Measurements from ENCODE around the gene VSIG8. TPM values are rescaled to one million over a fixed set of nuclear protein-coding genes. Genes with fewer than 3 reads are reported as not detected.

VSIG8 gene
- total RNA-seq, 6 donors from 2014 or later, result 0.34 TPM; not detected in 5

DNA sequence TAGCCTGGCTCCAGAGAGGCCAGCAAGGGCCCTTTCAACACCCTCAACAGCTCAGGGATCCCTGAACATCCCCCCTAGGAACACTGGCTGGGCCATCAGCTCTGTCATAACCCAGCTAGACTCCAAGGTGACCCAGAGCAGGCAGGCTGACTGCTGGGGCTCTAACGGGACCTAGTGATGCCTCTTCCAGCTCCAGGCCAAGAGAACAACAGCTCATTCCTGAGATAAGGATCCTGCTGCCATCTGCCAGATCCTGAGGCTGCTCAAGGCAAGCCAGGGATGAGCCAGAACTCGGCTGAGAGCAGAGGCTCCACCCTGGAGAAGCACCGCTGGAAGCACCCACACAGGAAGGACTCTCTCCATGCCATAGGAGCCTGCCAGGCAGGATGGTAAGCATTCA lies 2.0 kb downstream of the VSIG8 start:
- Histone ChIP-seq H3K27me3 (no peaks in the 10 kb centered on the region), H3K9me3 (no peaks in the 10 kb centered on the region), H3K4me3 (no peak overlapping the region), H3K27ac (no peak overlapping the region), H3K4me1 (peaks cover 0 to 4% (median 2%) of the 10 kb centered on the region in 4 donors), H3K36me3 (peaks cover 0 to 3% (median 0%) of the 10 kb centered on the region in 4 donors)
- no peak for DNase-seq
- peak in 1 of 2 donors; percentile 27 for ATAC-seq (ENCODE audit: low FRiP score in 2 of 2)
- 66% methylated on average over 2 to 3 of the region's 3 CpGs for WGBS, 2 donors
- no peak for TF ChIP-seq POLR2A (IDR thresholded peaks at IDR 0.05)
- no peak for TF ChIP-seq POLR2AphosphoS5 (IDR thresholded peaks at IDR 0.05)
- no peak for TF ChIP-seq EP300 (IDR thresholded peaks at IDR 0.05)
- TF ChIP-seq, protein P1, sequence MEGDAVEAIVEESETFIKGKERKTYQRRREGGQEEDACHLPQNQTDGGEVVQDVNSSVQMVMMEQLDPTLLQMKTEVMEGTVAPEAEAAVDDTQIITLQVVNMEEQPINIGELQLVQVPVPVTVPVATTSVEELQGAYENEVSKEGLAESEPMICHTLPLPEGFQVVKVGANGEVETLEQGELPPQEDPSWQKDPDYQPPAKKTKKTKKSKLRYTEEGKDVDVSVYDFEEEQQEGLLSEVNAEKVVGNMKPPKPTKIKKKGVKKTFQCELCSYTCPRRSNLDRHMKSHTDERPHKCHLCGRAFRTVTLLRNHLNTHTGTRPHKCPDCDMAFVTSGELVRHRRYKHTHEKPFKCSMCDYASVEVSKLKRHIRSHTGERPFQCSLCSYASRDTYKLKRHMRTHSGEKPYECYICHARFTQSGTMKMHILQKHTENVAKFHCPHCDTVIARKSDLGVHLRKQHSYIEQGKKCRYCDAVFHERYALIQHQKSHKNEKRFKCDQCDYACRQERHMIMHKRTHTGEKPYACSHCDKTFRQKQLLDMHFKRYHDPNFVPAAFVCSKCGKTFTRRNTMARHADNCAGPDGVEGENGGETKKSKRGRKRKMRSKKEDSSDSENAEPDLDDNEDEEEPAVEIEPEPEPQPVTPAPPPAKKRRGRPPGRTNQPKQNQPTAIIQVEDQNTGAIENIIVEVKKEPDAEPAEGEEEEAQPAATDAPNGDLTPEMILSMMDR (IDR thresholded peaks at IDR 0.05), result no peak

- Histone ChIP-seq H3K4me3 (no peak overlapping the region), H3K27me3 (no peaks in the 10 kb centered on the region), H3K27ac (no peak overlapping the region), H3K36me3 (peaks cover 0 to 3% (median 0%) of the 10 kb centered on the region in 4 donors), H3K4me1 (peaks cover 4 to 10% (median 7%) of the 10 kb centered on the region in 4 donors), H3K9me3 (no peaks in the 10 kb centered on the region)
- DNase-seq (no peak), ATAC-seq (ENCODE audit: low FRiP score in 2 of 2) (no peak)
- WGBS, 2 donors, result 71 to 76% methylated on average over 6 to 7 of the region's 7 CpGs
- TF ChIP-seq POLR2A (IDR thresholded peaks at IDR 0.05) (no peak), EP300 (IDR thresholded peaks at IDR 0.05) (no peak), POLR2AphosphoS5 (IDR thresholded peaks at IDR 0.05) (no peak)
- TF ChIP-seq, protein P1 (IDR thresholded peaks at IDR 0.05), result no peak
These were observed 2.6 kb downstream of the VSIG8 start for GRCh38 chr1:159859767-159860322.

DNA sequence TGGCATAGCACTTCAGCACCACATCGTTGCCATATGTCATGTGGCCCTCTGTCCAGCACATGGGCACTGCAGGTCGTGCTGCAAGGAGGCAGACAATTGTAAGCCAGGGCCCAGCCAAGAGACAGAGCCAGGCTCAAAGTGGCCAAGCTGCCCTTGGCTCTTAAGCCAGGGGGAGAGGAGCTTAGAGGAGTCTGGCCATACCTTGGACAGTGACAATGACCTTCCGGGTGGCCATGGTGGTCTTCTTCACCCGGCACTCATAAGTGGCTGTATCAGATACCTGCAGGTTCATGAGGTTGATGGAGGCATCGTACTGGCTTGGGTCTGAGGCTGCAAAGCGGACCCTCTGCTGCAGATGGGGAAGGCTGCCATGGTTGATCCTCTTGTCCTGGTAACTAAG lies 4.6 kb downstream of the VSIG8 start:
- TF ChIP-seq POLR2A (IDR thresholded peaks at IDR 0.05), result no peak
- no peak for TF ChIP-seq EP300 (IDR thresholded peaks at IDR 0.05)
- TF ChIP-seq, protein P1 (IDR thresholded peaks at IDR 0.05), result no peak
- no peak for TF ChIP-seq POLR2AphosphoS5 (IDR thresholded peaks at IDR 0.05)
- no peaks in the 10 kb centered on the region for H3K9me3 ChIP-seq
- DNase-seq, result no peak
- WGBS, 2 donors, result 92 to 93% methylated on average over 3 to 6 of the region's 6 CpGs
- no peak overlapping the region for H3K27ac ChIP-seq
- peaks cover 10 to 22% (median 18%) of the 10 kb centered on the region in 4 donors for H3K4me1 ChIP-seq
- no peak for ATAC-seq (ENCODE audit: low FRiP score in 2 of 2)
- H3K4me3 ChIP-seq, result no peak overlapping the region
- H3K36me3 ChIP-seq, result peaks cover 0 to 3% (median 0%) of the 10 kb centered on the region in 4 donors
- no peaks in the 10 kb centered on the region for H3K27me3 ChIP-seq

DNA sequence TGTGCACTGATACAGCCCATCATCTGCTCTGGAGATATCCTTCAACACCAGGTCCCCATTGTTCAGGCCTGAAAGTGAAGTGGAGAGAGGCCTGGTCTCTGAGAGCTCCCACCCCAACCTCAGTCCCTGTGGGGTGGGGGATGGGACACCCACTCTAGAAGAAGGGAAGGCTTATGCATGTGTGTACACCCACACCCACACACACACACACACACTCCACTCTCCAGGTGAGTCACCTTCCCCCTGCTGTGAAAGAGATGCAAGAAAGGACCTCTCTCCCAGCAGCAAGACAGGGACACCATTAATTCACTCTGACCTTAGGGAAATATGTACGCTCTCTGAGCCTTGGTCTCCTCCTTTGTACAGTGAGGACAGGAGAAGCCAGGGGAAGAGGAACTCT lies 5.9 kb downstream of the VSIG8 start:
- no peaks in the 10 kb centered on the region for H3K9me3 ChIP-seq
- TF ChIP-seq POLR2AphosphoS5 (IDR thresholded peaks at IDR 0.05), result no peak
- 88 to 100% methylated on average over 1 of the region's 1 CpG for WGBS, 2 donors
- H3K36me3 ChIP-seq, result peaks cover 0 to 3% (median 0%) of the 10 kb centered on the region in 4 donors
- H3K27me3 ChIP-seq, result no peaks in the 10 kb centered on the region
- ATAC-seq (ENCODE audit: low FRiP score in 2 of 2) (no peak), DNase-seq (no peak)
- H3K4me3 ChIP-seq, result no peak overlapping the region
- peaks cover 10 to 22% (median 19%) of the 10 kb centered on the region in 4 donors for H3K4me1 ChIP-seq
- H3K27ac ChIP-seq, result peak overlapping the region in 1 of 4 donors; percentile 48

GRCh38 chr1:159855709-159856108 lies 6.7 kb downstream of the VSIG8 start:
- Histone ChIP-seq H3K4me3 (peak overlapping the region in 1 of 4 donors; percentile 89), H3K27ac (peak overlapping the region in 3 of 4 donors; percentile 94 to 97 (median 97)), H3K9me3 (no peaks in the 10 kb centered on the region), H3K27me3 (no peaks in the 10 kb centered on the region), H3K4me1 (peaks cover 10 to 22% (median 19%) of the 10 kb centered on the region in 4 donors), H3K36me3 (no peaks in the 10 kb centered on the region)
- DNase-seq (peak in 1 of 2 donors; percentile 87), ATAC-seq (ENCODE audit: low FRiP score in 2 of 2) (no peak)
- TF ChIP-seq POLR2AphosphoS5 (IDR thresholded peaks at IDR 0.05) (no peak), POLR2A (IDR thresholded peaks at IDR 0.05) (no peak)
- TF ChIP-seq, protein P1 (IDR thresholded peaks at IDR 0.05), result no peak
- 75 to 88% methylated on average over 12 to 34 of the region's 34 CpGs for WGBS, 2 donors

Data from upper lobe of left lung (tissue), 6 donors.